Panc1 (cell line): ENCODE measurements around the gene OR5L2.

Experiments
- POLR2AphosphoS5 ChIP-seq: IDR thresholded peaks from 2 replicates; pipeline ENCODE4 v1.6.1; 2012; ENCODE audit warnings: mild to moderate bottlenecking, low read depth, low read length, moderate library complexity
- REST ChIP-seq, 2 experiments: IDR thresholded peaks; 2 replicates each; pipeline ENCODE4 v1.6.1; 2011 to 2012; ENCODE audit warnings: low read depth in 2 of 2, control low read depth in 1 of 2, low read length in 1 of 2, mild to moderate bottlenecking in 1 of 2, moderate library complexity in 1 of 2; ENCODE audit not compliant: insufficient read depth in 1 of 2
- SIN3A ChIP-seq: IDR thresholded peaks from 2 replicates; pipeline ENCODE4 v1.6.1; 2012; ENCODE audit warnings: low read depth, mild to moderate bottlenecking, low read length, moderate library complexity, borderline replicate concordance; ENCODE audit not compliant: insufficient read depth
- TCF7L2 ChIP-seq: IDR thresholded peaks from 2 replicates; pipeline ENCODE4 v1.6.1; 2011; ENCODE audit warnings: mild to moderate bottlenecking, low read depth, low read length, inconsistent platforms
- TF ChIP-seq, protein P1 (sequence below): fragments of 450-650 bp; IDR thresholded peaks from 2 replicates; pipeline ENCODE4 v1.5.1; 2017; ENCODE audit warnings: mild to moderate bottlenecking

- TF ChIP-seq, protein P1, sequence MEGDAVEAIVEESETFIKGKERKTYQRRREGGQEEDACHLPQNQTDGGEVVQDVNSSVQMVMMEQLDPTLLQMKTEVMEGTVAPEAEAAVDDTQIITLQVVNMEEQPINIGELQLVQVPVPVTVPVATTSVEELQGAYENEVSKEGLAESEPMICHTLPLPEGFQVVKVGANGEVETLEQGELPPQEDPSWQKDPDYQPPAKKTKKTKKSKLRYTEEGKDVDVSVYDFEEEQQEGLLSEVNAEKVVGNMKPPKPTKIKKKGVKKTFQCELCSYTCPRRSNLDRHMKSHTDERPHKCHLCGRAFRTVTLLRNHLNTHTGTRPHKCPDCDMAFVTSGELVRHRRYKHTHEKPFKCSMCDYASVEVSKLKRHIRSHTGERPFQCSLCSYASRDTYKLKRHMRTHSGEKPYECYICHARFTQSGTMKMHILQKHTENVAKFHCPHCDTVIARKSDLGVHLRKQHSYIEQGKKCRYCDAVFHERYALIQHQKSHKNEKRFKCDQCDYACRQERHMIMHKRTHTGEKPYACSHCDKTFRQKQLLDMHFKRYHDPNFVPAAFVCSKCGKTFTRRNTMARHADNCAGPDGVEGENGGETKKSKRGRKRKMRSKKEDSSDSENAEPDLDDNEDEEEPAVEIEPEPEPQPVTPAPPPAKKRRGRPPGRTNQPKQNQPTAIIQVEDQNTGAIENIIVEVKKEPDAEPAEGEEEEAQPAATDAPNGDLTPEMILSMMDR: no peak
- TF ChIP-seq POLR2AphosphoS5 (no peak), TCF7L2 (no peak), REST (IDR thresholded peaks at IDR 0.05; ENCODE audit: insufficient read depth in 1 of 2, low read depth in 2 of 2, low read length in 1 of 2) (no peak), SIN3A (no peak)
Measured at GRCh38 chr11:55793321-55793720, 33.7 kb upstream of the OR5L2 start.
